HCT116 (cell line): ENCODE data around the gene GABRR2.

ENCODE experiments used
- CTCF ChIP-seq, 3 experiments: fragments of 200-600 bp in 1 of 3; sonication (generic) in 1 of 3; IDR thresholded peaks in 2 of 3; conservative IDR thresholded peaks in 1 of 3; 2 replicates each; pipeline ENCODE4 v1.5.1; 2012 to 2017; ENCODE audit warnings: low read depth in 2 of 3, low read length in 2 of 3, antibody characterized with exemption in 1 of 3, borderline replicate concordance in 1 of 3, control low read depth in 1 of 3, mild to moderate bottlenecking in 1 of 3, mixed read lengths in 1 of 3, mixed run types in 1 of 3, moderate library complexity in 1 of 3; ENCODE audit not compliant: insufficient read depth in 1 of 3
- EZH2 ChIP-seq: fragments of 200-600 bp; sonication (generic); IDR thresholded peaks from 2 replicates; pipeline ENCODE4 v1.6.1; 2017; ENCODE audit warnings: antibody characterized with exemption, mixed run types
- MAX ChIP-seq: IDR thresholded peaks from 2 replicates; pipeline ENCODE4 v1.6.1; 2012
- REST ChIP-seq: IDR thresholded peaks from 2 replicates; pipeline ENCODE4 v1.6.1; 2012; ENCODE audit warnings: low read depth
- YY1 ChIP-seq: IDR thresholded peaks from 2 replicates; pipeline ENCODE4 v1.6.1; 2011; ENCODE audit warnings: low read length, low read depth, moderate library complexity, mild to moderate bottlenecking; ENCODE audit not compliant: insufficient replicate concordance; ENCODE audit errors: extremely low read depth
- ZFX ChIP-seq: fragments of 450-650 bp; IDR thresholded peaks from 2 replicates; pipeline ENCODE4 v1.6.1; 2017

GRCh38 chr6:89323511-89323971, 8.4 kb upstream of the GABRR2 start:
- TF ChIP-seq CTCF (IDR thresholded peaks at IDR 0.05 in 2 of 3, conservative IDR thresholded peaks at IDR 0.05 in 1 of 3; ENCODE audit: borderline replicate concordance in 1 of 3, insufficient read depth in 1 of 3, low read depth in 2 of 3, low read length in 2 of 3) = no peak
- TF ChIP-seq REST = no peak
- no peak for TF ChIP-seq EZH2
- TF ChIP-seq ZFX = no peak
- no peak for TF ChIP-seq MAX
- no peak for TF ChIP-seq YY1
